ENCODE data around the gene TTLL10.

The TTLL10 gene

DNA sequence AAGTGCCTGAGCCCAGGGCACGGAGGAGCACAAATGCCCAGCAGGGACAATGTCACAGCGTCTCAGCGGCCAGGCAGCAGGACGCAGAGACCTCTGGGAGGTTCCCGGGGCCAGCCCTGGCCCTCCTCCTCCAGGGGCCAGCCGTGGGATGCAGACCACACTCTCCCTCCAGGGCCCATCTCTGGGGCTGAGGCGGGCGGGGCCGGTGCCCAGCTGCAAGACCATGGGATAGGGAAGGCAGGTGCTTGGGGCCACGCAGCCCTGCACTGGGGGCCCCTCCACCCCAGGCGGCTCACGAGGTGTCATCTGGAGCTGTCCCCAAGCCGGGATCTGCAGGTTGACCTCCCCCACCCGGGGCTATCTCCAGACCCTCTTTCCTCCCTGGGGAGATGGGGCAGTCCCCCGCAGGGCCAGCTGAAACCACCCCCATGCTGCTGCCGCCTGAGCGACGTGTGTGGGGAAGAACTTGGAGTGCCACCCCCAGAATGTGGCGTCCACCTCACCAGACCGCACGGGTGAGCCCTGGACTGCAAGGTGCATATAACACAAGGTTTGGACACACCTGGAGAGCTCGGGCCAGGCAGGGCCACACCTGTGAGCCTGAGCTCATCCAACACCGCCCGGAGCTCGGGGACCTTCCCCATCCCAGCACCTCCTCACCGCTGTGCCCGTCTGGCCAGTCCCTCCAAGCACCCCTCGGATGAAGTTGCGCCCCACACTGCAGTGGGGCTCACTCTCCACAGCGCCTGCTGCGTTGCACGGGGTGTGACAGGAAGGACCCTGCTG is 4.1 kb upstream of the TTLL10 start:
- H3K4me3 ChIP-seq = no peak overlapping the region
- DNase-seq (ENCODE audit: low spot score) = no peak
- H3K27ac ChIP-seq = no peak overlapping the region
- TF ChIP-seq, protein P1, sequence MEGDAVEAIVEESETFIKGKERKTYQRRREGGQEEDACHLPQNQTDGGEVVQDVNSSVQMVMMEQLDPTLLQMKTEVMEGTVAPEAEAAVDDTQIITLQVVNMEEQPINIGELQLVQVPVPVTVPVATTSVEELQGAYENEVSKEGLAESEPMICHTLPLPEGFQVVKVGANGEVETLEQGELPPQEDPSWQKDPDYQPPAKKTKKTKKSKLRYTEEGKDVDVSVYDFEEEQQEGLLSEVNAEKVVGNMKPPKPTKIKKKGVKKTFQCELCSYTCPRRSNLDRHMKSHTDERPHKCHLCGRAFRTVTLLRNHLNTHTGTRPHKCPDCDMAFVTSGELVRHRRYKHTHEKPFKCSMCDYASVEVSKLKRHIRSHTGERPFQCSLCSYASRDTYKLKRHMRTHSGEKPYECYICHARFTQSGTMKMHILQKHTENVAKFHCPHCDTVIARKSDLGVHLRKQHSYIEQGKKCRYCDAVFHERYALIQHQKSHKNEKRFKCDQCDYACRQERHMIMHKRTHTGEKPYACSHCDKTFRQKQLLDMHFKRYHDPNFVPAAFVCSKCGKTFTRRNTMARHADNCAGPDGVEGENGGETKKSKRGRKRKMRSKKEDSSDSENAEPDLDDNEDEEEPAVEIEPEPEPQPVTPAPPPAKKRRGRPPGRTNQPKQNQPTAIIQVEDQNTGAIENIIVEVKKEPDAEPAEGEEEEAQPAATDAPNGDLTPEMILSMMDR (IDR thresholded peaks at IDR 0.05) = no peak

DNA sequence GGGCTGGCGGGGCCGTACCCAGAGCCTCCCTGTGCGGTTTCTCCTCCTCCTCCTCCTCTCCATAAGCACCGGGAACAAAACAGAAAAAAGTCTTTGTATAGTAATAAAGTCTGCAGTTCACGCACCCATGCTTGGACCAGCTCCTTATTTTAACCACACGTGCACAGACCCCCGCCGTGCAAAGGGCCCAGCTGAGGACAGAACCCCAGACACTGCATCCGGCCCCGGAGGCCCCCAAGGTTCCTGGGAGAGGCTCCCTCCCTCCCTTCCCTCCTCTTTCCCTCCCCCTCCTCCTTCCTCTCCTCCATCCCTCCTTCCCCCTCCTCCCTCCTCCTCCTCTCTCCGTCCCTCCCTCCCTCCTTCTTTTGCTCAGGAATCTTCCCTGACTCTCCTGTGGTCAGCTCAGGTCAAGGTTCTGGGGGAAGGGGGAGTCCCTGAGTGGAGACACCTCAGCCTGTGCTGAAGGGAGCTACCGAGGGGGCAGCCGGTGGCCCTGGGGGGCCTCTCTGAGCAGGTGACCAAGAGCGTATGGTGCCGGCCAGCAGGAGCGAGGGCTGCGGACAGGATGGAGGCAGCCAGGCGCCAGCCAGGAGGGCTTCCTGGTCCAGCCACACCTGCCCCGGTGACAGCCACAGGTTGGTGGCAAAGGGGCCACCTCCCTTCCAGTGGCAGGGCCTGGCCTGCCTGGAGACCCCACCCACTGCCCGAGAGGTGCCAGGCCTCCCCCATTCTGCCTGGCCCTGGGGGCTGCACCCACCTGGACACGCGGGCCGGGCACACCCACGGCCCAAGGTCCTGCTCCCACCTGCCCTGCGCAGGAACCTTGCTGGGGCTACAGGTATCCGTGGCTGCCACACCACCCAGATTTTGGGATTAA is 3.2 kb upstream of the TTLL10 start:
- DNase-seq (ENCODE audit: low spot score) = no peak
- no peak overlapping the region for H3K4me3 ChIP-seq
- TF ChIP-seq, protein P1 (IDR thresholded peaks at IDR 0.05) = no peak
- H3K27ac ChIP-seq = no peak overlapping the region

DNA sequence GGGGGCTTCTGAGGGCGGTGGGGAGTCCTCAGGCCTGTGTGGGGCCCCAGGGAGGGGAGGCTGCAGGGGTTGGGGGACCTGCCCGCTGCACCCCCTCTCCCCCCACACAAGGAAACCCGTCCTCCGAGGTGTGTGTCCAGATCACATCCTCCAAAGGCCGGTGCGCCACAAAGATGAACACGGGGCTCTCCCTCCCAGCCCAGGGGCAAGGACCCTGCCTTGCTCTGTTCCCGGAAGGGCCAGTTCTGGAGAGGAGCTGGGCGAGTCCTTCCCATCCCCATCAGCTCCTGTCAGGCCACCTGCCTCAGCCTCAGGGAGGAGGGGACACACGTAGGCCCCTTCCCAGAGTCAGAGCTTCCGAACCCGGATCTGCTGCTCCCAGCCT is 2.5 kb upstream of the TTLL10 start:
- DNase-seq (ENCODE audit: low spot score) = no peak
- H3K27ac ChIP-seq = no peak overlapping the region
- TF ChIP-seq, protein P1 (IDR thresholded peaks at IDR 0.05) = no peak

DNA sequence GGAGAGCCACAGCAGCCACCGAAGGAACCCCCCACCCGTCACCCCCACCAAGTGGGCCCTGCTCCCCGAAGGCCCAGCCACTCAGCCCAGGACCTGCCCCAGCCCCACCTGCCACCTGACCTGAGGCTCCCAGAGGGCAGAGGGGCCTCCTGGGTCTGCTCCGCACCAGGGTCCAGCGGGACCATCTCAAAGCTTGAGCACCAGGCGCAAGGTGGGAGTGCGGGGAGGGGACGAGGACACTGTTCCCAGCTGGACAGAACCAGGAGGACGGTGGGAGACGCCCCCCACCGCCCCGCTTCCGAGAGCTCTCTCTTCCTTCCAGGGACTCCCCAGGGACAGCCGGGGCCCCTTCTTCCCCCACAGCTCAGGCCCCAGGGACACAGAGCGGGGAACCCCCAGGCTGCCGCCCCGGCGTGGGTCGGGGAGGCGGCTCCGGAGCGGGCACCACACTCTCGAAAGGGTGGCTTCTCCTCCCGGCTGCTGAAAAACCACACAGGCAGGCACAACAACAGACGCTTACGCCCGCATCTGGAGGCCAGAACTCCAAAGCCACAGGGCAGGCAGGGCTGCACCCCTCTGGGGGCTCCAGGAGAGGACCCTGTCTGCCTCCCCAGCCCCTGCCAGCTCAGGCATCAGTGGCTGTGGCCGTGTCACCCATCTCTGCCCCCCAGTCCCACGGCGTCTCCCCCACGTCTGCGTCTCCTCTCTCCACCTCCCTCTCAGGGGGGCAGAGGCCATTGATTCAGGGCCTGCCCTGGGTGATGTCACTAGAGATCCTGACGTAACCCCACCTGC is 1.9 kb upstream of the TTLL10 start:
- DNase-seq (ENCODE audit: low spot score) = no peak
- Histone ChIP-seq H3K27ac (no peak overlapping the region), H3K4me3 (no peak overlapping the region)
- TF ChIP-seq, protein P1 (IDR thresholded peaks at IDR 0.05) = no peak

More for the DNA sequence above, 2.5 kb upstream of the TTLL10 start:
- no peak overlapping the region for H3K4me3 ChIP-seq

DNA sequence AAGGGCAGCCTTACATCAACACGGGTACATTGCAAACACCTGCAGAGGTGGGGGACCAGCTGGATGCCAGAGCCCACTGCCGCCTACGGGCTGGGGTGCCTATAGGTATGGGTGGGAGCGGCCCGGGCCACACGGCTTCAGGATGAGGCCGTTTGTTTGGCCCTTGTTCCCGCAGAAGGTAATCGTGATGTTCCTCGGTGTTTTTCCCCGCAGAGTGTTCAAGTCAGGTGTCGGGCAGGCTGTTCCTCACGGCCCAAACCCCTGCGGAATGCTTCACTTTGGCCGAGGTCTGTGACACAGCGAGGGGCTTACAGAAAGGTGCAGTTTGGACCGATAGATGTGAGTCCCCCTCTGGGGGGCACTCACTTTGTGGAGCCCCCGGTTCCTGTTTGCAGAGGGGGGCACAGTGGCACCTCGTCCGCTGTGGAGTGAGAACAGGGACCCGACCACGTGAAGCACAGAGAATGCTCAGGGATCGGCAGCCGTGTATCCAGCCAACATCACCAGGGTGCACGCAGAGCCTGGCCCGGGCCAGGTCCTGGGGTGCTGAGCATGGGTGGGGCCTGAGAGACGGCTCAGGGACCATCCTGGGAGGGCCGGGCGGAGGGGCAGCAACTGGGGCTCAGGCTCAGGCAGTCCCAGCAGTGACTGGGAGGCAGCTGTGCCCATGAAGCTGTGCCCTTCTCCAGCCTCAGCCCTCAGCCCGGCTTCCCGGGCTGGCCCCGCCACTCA is 453 bp upstream of the TTLL10 start:
- no peak for DNase-seq (ENCODE audit: low spot score)
- TF ChIP-seq, protein P1 (IDR thresholded peaks at IDR 0.05) = no peak
- H3K27ac ChIP-seq = no peak overlapping the region
- H3K4me3 ChIP-seq = no peak overlapping the region
